Nephron progenitor cell (in vitro differentiated cells): Measurements from ENCODE around the gene RAD51C.

Source experiments
- DNase-seq: peaks from one replicate; pipeline ENCODE4 v3.0.0; 2021
- H3K27ac Mint-ChIP-seq: 2 replicates; pipeline ENCODE4 v1.8.0; 2021; ENCODE audit warnings: mild to moderate bottlenecking, moderate library complexity, mixed read lengths
- H3K27me3 Mint-ChIP-seq: 2 replicates; pipeline ENCODE4 v1.8.0; 2021; ENCODE audit warnings: mild to moderate bottlenecking, low read depth, mixed read lengths; ENCODE audit not compliant: poor library complexity
- H3K36me3 Mint-ChIP-seq: 2 replicates; pipeline ENCODE4 v1.8.0; 2021; ENCODE audit warnings: low read depth, mixed read lengths
- H3K4me1 Mint-ChIP-seq: 2 replicates; pipeline ENCODE4 v1.8.0; 2021; ENCODE audit warnings: mixed read lengths
- H3K4me3 Mint-ChIP-seq: 2 replicates; pipeline ENCODE4 v1.8.0; 2021; ENCODE audit warnings: mild to moderate bottlenecking, moderate library complexity, mixed read lengths
- H3K9me3 Mint-ChIP-seq: 2 replicates; pipeline ENCODE4 v1.8.0; 2021; ENCODE audit warnings: mild to moderate bottlenecking, moderate library complexity, mixed read lengths
- TF ChIP-seq, protein P1 (sequence below): fragments of 200-600 bp; sonication (generic); IDR thresholded peaks from 2 replicates; pipeline ENCODE4 v1.5.0; 2021; ENCODE audit warnings: antibody characterized with exemption

RAD51C gene

DNA sequence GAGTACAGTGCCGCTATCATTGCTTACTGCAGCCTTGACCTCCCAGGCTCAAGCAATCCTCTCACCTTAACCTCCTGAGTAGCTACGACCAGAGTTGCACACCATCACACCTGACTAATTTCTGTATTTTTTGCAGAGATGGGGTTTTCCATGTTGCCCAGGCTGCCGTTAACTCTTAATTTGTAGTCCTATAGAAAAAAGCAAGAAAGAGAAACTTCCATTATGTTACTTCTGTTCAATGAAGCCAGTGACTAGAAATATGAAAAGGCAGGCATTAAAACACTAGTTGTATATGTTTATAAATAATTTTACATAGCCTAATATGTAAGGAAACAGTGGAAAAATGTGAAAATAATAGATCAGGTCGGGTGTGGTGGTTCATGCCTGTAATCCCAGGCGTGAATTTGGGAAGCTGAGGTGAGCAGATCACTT is 9.7 kb downstream of the RAD51C start:
- Mint-ChIP-seq H3K27me3 (peaks cover 4% of the 10 kb centered on the region), H3K27ac (no peak overlapping the region), H3K9me3 (peaks cover 12% of the 10 kb centered on the region), H3K36me3 (peaks cover 34% of the 10 kb centered on the region), H3K4me1 (no peaks in the 10 kb centered on the region), H3K4me3 (no peak overlapping the region)
- TF ChIP-seq, protein P1, sequence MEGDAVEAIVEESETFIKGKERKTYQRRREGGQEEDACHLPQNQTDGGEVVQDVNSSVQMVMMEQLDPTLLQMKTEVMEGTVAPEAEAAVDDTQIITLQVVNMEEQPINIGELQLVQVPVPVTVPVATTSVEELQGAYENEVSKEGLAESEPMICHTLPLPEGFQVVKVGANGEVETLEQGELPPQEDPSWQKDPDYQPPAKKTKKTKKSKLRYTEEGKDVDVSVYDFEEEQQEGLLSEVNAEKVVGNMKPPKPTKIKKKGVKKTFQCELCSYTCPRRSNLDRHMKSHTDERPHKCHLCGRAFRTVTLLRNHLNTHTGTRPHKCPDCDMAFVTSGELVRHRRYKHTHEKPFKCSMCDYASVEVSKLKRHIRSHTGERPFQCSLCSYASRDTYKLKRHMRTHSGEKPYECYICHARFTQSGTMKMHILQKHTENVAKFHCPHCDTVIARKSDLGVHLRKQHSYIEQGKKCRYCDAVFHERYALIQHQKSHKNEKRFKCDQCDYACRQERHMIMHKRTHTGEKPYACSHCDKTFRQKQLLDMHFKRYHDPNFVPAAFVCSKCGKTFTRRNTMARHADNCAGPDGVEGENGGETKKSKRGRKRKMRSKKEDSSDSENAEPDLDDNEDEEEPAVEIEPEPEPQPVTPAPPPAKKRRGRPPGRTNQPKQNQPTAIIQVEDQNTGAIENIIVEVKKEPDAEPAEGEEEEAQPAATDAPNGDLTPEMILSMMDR = no peak
- no peak for DNase-seq

DNA sequence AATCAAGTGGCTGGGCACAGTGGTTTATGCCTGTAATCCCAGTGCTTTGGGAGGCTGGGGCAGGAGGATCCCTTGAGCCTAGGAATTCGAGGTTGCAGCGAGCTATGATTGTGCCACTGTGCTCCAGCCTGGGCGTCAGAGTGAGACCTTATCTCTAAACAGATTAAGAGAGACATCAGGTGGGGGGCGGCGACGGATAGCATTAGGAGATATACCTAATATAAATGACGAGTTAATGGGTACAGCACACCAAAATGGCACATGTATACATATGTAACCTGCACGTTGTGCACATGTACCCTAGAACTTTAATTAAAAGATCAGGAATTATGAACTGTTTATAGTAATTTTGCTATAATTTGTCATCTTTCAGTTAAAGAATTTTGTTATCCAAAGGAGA is 10.3 kb downstream of the RAD51C start:
- peaks cover 28% of the 10 kb centered on the region for H3K36me3 Mint-ChIP-seq
- H3K4me1 Mint-ChIP-seq = no peaks in the 10 kb centered on the region
- peaks cover 12% of the 10 kb centered on the region for H3K9me3 Mint-ChIP-seq
- no peak overlapping the region for H3K27ac Mint-ChIP-seq
- TF ChIP-seq, protein P1 = no peak
- DNase-seq = no peak
- H3K4me3 Mint-ChIP-seq = no peak overlapping the region
- H3K27me3 Mint-ChIP-seq = peaks cover 4% of the 10 kb centered on the region

DNA sequence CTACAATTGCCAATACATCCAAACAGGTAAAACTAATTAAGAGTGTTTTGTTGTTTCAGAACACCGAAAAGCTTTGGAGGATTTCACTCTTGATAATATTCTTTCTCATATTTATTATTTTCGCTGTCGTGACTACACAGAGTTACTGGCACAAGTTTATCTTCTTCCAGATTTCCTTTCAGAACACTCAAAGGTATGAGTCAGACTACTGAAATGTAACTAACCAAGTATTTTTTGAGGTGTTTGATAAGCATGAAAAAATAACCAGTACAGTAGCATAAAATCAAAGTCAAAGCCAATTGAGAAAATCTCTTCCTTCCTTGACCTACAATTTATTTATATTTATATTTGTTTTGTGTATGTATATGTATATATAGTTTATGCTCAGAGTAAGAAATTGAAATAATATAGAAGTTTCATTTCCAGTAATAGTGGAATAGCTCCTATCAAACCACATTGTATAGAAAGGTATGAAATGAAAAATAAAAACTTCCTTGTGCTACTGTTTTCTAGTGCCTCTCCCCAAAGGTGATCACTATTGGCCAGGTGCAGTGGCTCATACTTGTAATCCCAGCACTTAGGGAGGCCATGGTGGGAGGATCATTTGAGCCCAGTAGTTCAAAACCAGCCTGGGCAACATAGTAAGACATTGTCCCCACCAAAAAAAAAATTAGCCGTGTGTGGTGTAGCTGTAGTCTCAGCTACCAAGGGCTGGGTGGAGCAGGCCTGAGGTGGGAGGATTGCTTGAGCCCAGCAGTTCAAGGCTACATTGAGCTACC is 10.9 kb downstream of the RAD51C start:
- Mint-ChIP-seq H3K36me3 (peaks cover 28% of the 10 kb centered on the region), H3K4me3 (no peak overlapping the region), H3K4me1 (no peaks in the 10 kb centered on the region), H3K9me3 (peaks cover 12% of the 10 kb centered on the region), H3K27me3 (peaks cover 4% of the 10 kb centered on the region), H3K27ac (no peak overlapping the region)
- TF ChIP-seq, protein P1 = no peak
- no peak for DNase-seq

DNA sequence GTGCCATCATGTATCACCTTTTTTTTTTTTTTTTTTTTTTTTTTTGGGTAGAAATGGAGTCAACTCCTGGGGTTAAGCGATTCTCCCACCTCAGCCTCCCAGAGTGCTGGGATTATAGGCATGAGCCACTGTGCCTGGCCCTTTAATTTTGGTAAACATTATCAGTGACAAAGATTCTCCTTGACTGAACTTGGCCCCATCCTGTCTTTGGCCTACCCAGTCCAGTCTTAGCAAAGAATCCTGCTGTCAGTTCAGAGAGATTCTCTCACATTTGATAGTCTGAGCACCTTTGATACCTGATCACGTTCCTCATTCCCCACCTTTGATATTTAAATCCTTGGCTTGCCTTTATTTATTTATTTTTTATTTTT is 11.5 kb downstream of the RAD51C start:
- TF ChIP-seq, protein P1 = no peak
- DNase-seq = no peak
- Mint-ChIP-seq H3K27me3 (peaks cover 4% of the 10 kb centered on the region), H3K4me3 (no peak overlapping the region), H3K27ac (no peak overlapping the region), H3K9me3 (peaks cover 12% of the 10 kb centered on the region), H3K4me1 (no peaks in the 10 kb centered on the region), H3K36me3 (peaks cover 28% of the 10 kb centered on the region)

DNA sequence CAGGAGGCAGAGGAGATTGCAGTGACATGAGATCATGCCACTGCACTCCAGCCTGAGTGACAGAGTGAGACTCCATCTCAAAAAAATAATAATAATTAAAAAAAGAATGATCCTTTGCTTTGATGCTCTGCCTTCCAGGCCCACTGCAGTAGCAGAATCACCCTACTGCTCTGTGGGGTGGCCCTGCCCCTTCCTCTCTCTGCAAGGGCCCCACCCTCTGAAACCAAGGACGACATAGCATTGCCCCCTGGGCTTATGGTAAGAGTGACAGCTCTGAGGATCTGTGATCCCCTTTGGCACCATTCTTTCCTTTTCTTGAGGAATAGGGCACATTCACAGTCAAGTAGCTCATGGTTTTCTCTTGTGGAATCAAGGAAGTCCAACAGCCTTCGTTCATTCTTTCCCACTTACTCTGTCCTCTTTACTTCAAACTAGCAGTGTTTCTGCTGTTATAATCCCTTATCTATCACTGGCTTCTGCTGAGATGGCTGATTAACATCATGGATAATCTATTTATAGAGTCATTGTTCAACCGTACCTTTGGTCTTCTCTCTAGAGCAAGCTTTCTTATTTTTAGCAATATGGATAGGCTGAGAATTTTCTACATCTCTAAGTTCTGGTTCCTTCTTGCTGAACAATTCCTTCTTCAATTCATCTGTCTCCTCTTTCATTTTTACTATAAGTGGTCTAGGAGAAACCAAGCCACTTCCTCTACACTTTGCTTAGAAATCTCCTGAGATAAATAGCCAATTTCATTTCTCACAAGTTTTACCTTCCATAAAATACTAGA is 14.1 kb downstream of the RAD51C start:
- Mint-ChIP-seq H3K9me3 (no peaks in the 10 kb centered on the region), H3K36me3 (peaks cover 22% of the 10 kb centered on the region), H3K27ac (peak overlapping the region; percentile 7), H3K4me3 (no peak overlapping the region), H3K27me3 (no peaks in the 10 kb centered on the region), H3K4me1 (no peaks in the 10 kb centered on the region)
- TF ChIP-seq, protein P1 = no peak
- no peak for DNase-seq
